Endothelial cell of umbilical vein (primary cell): ENCODE data around the gene DGKI. TPM values are rescaled to one million over a fixed set of nuclear protein-coding genes. Genes with fewer than 3 reads are reported as not detected.

ENCODE experiments used
- BruUV-seq: library from RNA; stranded (reverse); fragments of 400-500 nt; replicated peaks from 2 replicates; lab custom pipeline; 2021; lab: Mats Ljungman, UMichigan
- CTCF ChIA-PET: fragments of 300-600, 350-600 bp; sonication (Branson Sonifier 250); formaldehyde crosslinking; loops from one replicate; lab custom pipeline; 2021; ENCODE audit warnings: antibody characterized with exemption, inconsistent platforms; lab: Charles Lee
- POLR2A ChIA-PET: fragments of 300-600, 350-600 bp; sonication (Branson Sonifier 250); formaldehyde crosslinking; loops from one replicate; lab custom pipeline; 2021; ENCODE audit warnings: antibody characterized with exemption, inconsistent platforms; lab: Charles Lee
- DNase-seq: peaks from one replicate; pipeline ENCODE4 v3.0.0-alpha.2; 2011; ENCODE audit warnings: low read depth, low spot score
- FAIRE-seq: peaks from 2 replicates; lab custom pipeline; 2011; peaks lifted over from hg19 to GRCh38; lab: Jason Lieb, UNC
- H2AFZ ChIP-seq: 2 replicates; pipeline ENCODE4 v1.6.0; 2012; ENCODE audit warnings: low read depth, low read length, control low read depth, inconsistent platforms
- H3K27ac ChIP-seq: 2 replicates; pipeline ENCODE4 v1.5.1; 2011; ENCODE audit warnings: low read depth, mild to moderate bottlenecking, control low read depth, low read length, moderate library complexity; ENCODE audit not compliant: insufficient read depth
- H3K27me3 ChIP-seq, 2 experiments: 2 replicates each; pipeline versions ENCODE4 v1.6.0 to v1.6.1; 2011; ENCODE audit warnings: low read length in 2 of 2, mixed read lengths in 1 of 2; ENCODE audit not compliant: control insufficient read depth in 2 of 2, insufficient read depth in 2 of 2
- H3K36me3 ChIP-seq, 2 experiments: 2 replicates in 1 of 2; 3 replicates in 1 of 2; pipeline ENCODE4 v1.5.1; 2011; ENCODE audit warnings: low read length in 2 of 2, mild to moderate bottlenecking in 1 of 2, moderate library complexity in 1 of 2; ENCODE audit not compliant: control insufficient read depth in 2 of 2, insufficient read depth in 2 of 2; ENCODE audit errors: extremely low read depth in 1 of 2
- H3K4me1 ChIP-seq: 3 replicates; pipeline ENCODE4 v1.5.1; 2011; ENCODE audit warnings: mild to moderate bottlenecking, low read length; ENCODE audit not compliant: control insufficient read depth, insufficient read depth; ENCODE audit errors: extremely low read depth
- H3K4me2 ChIP-seq: 2 replicates; pipeline ENCODE4 v1.6.1; 2011; ENCODE audit warnings: low read length, control low read depth, mixed read lengths; ENCODE audit not compliant: insufficient read depth
- H3K4me3 ChIP-seq, 3 experiments: fragments of 200-600 bp in 1 of 3; sonication (generic), shearing (Covaris generic) in 1 of 3; replicated peaks in 1 of 3; 2 replicates each; pipeline ENCODE4 v1.5.1; 2011 to 2016; ENCODE audit warnings: control low read depth in 3 of 3, low read length in 3 of 3, mild to moderate bottlenecking in 2 of 3, inconsistent platforms in 1 of 3, low read depth in 1 of 3, moderate library complexity in 1 of 3; ENCODE audit not compliant: insufficient read depth in 1 of 3
- H3K79me2 ChIP-seq: 2 replicates; pipeline ENCODE4 v1.6.0; 2012; ENCODE audit warnings: low read length, inconsistent platforms; ENCODE audit not compliant: control insufficient read depth, insufficient read depth
- H3K9ac ChIP-seq: replicated peaks from 2 replicates; pipeline ENCODE3; 2011; ENCODE audit warnings: low read length, control low read depth; ENCODE audit not compliant: insufficient read depth; ENCODE audit errors: extremely low read depth
- H3K9me1 ChIP-seq: replicated peaks from 3 replicates; pipeline ENCODE4 v1.6.0; 2011; ENCODE audit warnings: mild to moderate bottlenecking, low read length; ENCODE audit not compliant: control insufficient read depth, insufficient read depth; ENCODE audit errors: extremely low read depth
- H3K9me3 ChIP-seq: replicated peaks from 2 replicates; pipeline ENCODE4 v1.5.1; 2012; ENCODE audit warnings: low read length, inconsistent platforms; ENCODE audit not compliant: control insufficient read depth, insufficient read depth
- H4K20me1 ChIP-seq: replicated peaks from 2 replicates; pipeline ENCODE3; 2011; ENCODE audit warnings: mild to moderate bottlenecking, low read length; ENCODE audit not compliant: control insufficient read depth, insufficient read depth; ENCODE audit errors: extremely low read depth
- EZH2 ChIP-seq: IDR thresholded peaks from 2 replicates; pipeline ENCODE4 v1.6.1; 2012; ENCODE audit warnings: borderline replicate concordance, low read depth, mild to moderate bottlenecking, moderate library complexity, low read length, inconsistent platforms; ENCODE audit not compliant: severe bottlenecking
- FOS ChIP-seq: IDR thresholded peaks from 2 replicates; pipeline ENCODE4 v1.6.1; 2011; ENCODE audit warnings: mild to moderate bottlenecking, low read length, moderate library complexity, borderline replicate concordance; ENCODE audit not compliant: insufficient read depth
- GATA2 ChIP-seq: IDR thresholded peaks from 2 replicates; pipeline ENCODE4 v1.7.0; 2011; ENCODE audit warnings: low read depth, mild to moderate bottlenecking, moderate library complexity, mixed read lengths, low read length; ENCODE audit not compliant: insufficient read length, insufficient read depth
- JUN ChIP-seq: IDR thresholded peaks from 2 replicates; pipeline ENCODE4 v1.6.1; 2011; ENCODE audit warnings: borderline replicate concordance, low read depth; ENCODE audit not compliant: insufficient read length, insufficient read depth
- MAX ChIP-seq: IDR thresholded peaks from 2 replicates; pipeline ENCODE4 v1.6.1; 2011; ENCODE audit not compliant: insufficient read depth, insufficient read length
- MYC ChIP-seq: IDR thresholded peaks from one replicate; pipeline ENCODE4 v1.6.1; 2011; ENCODE audit warnings: mild to moderate bottlenecking, low read depth, low read length
- POLR2A ChIP-seq: IDR thresholded peaks from 2 replicates; pipeline ENCODE4 v1.6.1; 2012; ENCODE audit warnings: low read depth, mild to moderate bottlenecking, control low read depth, low read length
- POLR2AphosphoS5 ChIP-seq: IDR thresholded peaks from 2 replicates; pipeline ENCODE4 v1.6.1; 2012; ENCODE audit warnings: low read depth, mild to moderate bottlenecking, control low read depth, low read length, moderate library complexity; ENCODE audit not compliant: insufficient read depth
- dilution Hi-C: fragments of 300-500 bp; cut with MboI; formaldehyde crosslinking; loops from one replicate; pipeline ENCODE4 v1.15.0; 2019; ENCODE audit warnings: low sequenced_read_pairs; ENCODE audit not compliant: extremely low pct_ligation_motif_present
- intact Hi-C: fragments of 100-400 bp; cut with micrococcal nuclease; formaldehyde crosslinking; loops from one replicate; pipeline ENCODE4 v1.10.0; 2022
- polyA plus RNA-seq, 4 experiments: library from polyadenylated mRNA; depleted of rRNA in 3 of 4; stranded (reverse) in 3 of 4; unstranded in 1 of 4; fragments of >200 nt; gene quantifications; 2 replicates each; pipeline versions ENCODE4 v1.2.1 to v1.2.3, GENCODE V29; 2011 to 2012; ENCODE audit warnings: missing spikeins in 1 of 4
- total RNA-seq: library from RNA; stranded (reverse); gene quantifications from 2 replicates; pipeline ENCODE4 v1.2.3, GENCODE V29; 2021
- TF ChIP-seq, protein P1 (sequence below), 2 donors: IDR thresholded peaks; 1 replicate in 1 of 2; 2 replicates in 1 of 2; pipeline ENCODE4 v1.5.1; 2011; ENCODE audit warnings: low read length in 2 of 2, mild to moderate bottlenecking in 2 of 2, moderate library complexity in 2 of 2, control low read depth in 1 of 2, inconsistent platforms in 1 of 2, low read depth in 1 of 2; ENCODE audit not compliant: insufficient read depth in 1 of 2; ENCODE audit errors: extremely low read depth in 1 of 2

The DGKI gene
- total and polyA plus RNA-seq, 2 donors (not counting 3 experiments of a cell fraction or from before 2014, with no cell fraction given), result 0.11 to 0.51 TPM

DNA sequence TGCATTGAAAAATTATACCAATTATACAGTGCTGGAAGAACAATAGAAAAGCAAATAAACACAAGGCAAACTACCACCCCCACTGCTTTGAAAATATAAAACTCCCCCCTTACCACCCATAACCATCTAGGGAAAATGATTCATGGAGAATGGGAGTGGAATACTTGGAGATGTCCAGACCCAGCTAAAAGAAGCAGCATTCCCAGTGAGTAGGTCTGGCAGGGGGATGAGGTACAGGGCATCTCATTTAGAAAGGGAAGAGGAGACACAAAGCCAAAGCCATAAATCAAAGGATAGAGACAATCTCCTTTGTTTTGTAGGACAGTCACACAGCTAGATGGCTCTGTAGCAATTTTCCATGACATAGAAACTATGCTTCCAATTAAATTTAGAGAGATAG lies 36.0 kb upstream of the DGKI start:
- Histone ChIP-seq H3K9ac (no peak overlapping the region), H3K4me3 (no peak overlapping the region), H3K4me1 (peaks cover 8% of the 10 kb centered on the region), H3K27me3 (no peaks in the 10 kb centered on the region), H3K36me3 (peaks cover 14 to 42% of the 10 kb centered on the region in 2 experiments), H3K9me3 (no peaks in the 10 kb centered on the region), H3K79me2 (no peaks in the 10 kb centered on the region), H3K9me1 (no peaks in the 10 kb centered on the region), H3K27ac (peak overlapping the region; percentile 5), H4K20me1 (no peaks in the 10 kb centered on the region), H3K4me2 (no peak overlapping the region), H2AFZ (no peak overlapping the region)
- peak; percentile 10 for DNase-seq
- ChIA-PET POLR2A (no interaction called here), CTCF (interaction anchor here (0.7 to 6.3 kb wide), 8 partner anchors 13 to 256 kb away, joined by 3 to 31 read pairs (median 4); no protein-coding TSS in a partner anchor)
- dilution Hi-C loops, result no loop called here
- no TSS peak for BruUV-seq
- no peak for FAIRE-seq
- TF ChIP-seq JUN, result no peak
- TF ChIP-seq, protein P1, sequence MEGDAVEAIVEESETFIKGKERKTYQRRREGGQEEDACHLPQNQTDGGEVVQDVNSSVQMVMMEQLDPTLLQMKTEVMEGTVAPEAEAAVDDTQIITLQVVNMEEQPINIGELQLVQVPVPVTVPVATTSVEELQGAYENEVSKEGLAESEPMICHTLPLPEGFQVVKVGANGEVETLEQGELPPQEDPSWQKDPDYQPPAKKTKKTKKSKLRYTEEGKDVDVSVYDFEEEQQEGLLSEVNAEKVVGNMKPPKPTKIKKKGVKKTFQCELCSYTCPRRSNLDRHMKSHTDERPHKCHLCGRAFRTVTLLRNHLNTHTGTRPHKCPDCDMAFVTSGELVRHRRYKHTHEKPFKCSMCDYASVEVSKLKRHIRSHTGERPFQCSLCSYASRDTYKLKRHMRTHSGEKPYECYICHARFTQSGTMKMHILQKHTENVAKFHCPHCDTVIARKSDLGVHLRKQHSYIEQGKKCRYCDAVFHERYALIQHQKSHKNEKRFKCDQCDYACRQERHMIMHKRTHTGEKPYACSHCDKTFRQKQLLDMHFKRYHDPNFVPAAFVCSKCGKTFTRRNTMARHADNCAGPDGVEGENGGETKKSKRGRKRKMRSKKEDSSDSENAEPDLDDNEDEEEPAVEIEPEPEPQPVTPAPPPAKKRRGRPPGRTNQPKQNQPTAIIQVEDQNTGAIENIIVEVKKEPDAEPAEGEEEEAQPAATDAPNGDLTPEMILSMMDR (IDR thresholded peaks at IDR 0.05; ENCODE audit: extremely low read depth in 1 of 2, insufficient read depth in 1 of 2, low read depth in 1 of 2, low read length in 2 of 2), result no peak
- no peak for TF ChIP-seq MYC
- TF ChIP-seq MAX, result no peak
- TF ChIP-seq POLR2A, result no peak
- TF ChIP-seq POLR2AphosphoS5, result no peak
- TF ChIP-seq GATA2, result no peak
- TF ChIP-seq EZH2, result no peak
- TF ChIP-seq FOS, result no peak
- intact Hi-C loops, result no loop called here
